IMR-90 (cell line): ENCODE measurements around the gene TFCP2.

Experiments used
- POLR2A ChIP-seq: IDR thresholded peaks from 2 replicates; pipeline ENCODE4 v1.6.1; 2012; ENCODE audit warnings: mild to moderate bottlenecking, low read depth, low read length
- TF ChIP-seq, protein P1 (sequence below): conservative IDR thresholded peaks from 2 replicates; pipeline ENCODE4 v1.5.1; 2012; ENCODE audit warnings: mild to moderate bottlenecking, low read depth, low read length, improper control_type of control experiment

DNA sequence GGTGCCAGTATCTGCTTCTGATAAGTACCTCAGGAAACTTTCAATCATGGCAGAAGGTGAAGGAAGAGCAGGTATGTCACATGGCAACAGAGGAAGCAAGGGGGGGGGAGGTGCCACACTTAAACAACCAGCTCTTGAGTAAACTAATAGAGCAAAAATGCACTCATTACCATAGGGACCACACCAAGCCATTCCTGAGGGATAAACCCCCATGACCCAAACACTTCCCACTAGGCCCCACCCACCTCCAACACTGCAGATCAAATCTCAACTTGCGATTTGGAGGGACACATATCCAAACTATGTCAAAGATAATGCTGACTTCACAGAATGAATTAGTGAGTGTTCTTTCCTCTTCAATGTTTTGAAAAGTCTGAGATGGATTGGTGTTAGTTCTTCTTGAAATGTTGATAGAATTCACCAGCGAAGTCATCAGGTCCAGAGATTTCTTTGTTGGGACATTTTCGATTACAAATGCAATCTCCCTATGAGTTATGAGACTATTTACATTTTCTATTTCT, 16.6 kb downstream of the TFCP2 start:
- TF ChIP-seq, protein P1, sequence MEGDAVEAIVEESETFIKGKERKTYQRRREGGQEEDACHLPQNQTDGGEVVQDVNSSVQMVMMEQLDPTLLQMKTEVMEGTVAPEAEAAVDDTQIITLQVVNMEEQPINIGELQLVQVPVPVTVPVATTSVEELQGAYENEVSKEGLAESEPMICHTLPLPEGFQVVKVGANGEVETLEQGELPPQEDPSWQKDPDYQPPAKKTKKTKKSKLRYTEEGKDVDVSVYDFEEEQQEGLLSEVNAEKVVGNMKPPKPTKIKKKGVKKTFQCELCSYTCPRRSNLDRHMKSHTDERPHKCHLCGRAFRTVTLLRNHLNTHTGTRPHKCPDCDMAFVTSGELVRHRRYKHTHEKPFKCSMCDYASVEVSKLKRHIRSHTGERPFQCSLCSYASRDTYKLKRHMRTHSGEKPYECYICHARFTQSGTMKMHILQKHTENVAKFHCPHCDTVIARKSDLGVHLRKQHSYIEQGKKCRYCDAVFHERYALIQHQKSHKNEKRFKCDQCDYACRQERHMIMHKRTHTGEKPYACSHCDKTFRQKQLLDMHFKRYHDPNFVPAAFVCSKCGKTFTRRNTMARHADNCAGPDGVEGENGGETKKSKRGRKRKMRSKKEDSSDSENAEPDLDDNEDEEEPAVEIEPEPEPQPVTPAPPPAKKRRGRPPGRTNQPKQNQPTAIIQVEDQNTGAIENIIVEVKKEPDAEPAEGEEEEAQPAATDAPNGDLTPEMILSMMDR: no peak
- no peak for TF ChIP-seq POLR2A
